OCI-LY7 (cell line): ENCODE results near the gene ATP2A3. TPM values are rescaled to one million over a fixed set of nuclear protein-coding genes. Genes with fewer than 3 reads are reported as not detected.

ENCODE experiments used
- BruUV-seq: library from RNA; stranded (reverse); fragments of 400-500 nt; replicated peaks from 2 replicates; lab custom pipeline; 2021; lab: Mats Ljungman, UMichigan
- CTCF ChIA-PET: fragments of 300-600 bp; sonication (Branson Sonifier 250); formaldehyde crosslinking; loops from one replicate; lab custom pipeline; 2022; ENCODE audit warnings: antibody characterized with exemption; ENCODE audit not compliant: unreplicated experiment; lab: Charles Lee
- POLR2A ChIA-PET: fragments of 300-600 bp; sonication (Branson Sonifier 250); formaldehyde crosslinking; loops from one replicate; lab custom pipeline; 2022; ENCODE audit warnings: antibody characterized with exemption; lab: Charles Lee
- DNase-seq: peaks from one replicate; pipeline ENCODE4 v3.0.0-alpha.2; 2015; ENCODE audit warnings: low spot score
- H2AFZ ChIP-seq: fragments of 200-600 bp; sonication (generic), shearing (Covaris generic); 2 replicates; pipeline ENCODE4 v1.6.1; 2014; ENCODE audit warnings: mild to moderate bottlenecking, antibody characterized with exemption, low read length, moderate library complexity
- H3K27ac ChIP-seq: fragments of 200-600 bp; sonication (generic); 2 replicates; pipeline ENCODE4 v1.5.1; 2014; ENCODE audit warnings: mixed run types, low read depth, mild to moderate bottlenecking, moderate library complexity, low read length, inconsistent platforms; ENCODE audit not compliant: poor library complexity, severe bottlenecking
- H3K36me3 ChIP-seq: fragments of 200-600 bp; sonication (generic); 2 replicates; pipeline ENCODE4 v1.6.1; 2014; ENCODE audit warnings: mild to moderate bottlenecking, antibody characterized with exemption, low read length, moderate library complexity, mixed read lengths; ENCODE audit not compliant: insufficient read depth
- H3K4me1 ChIP-seq: fragments of 200-600 bp; sonication (generic); 2 replicates; pipeline ENCODE4 v1.5.1; 2014; ENCODE audit warnings: mild to moderate bottlenecking, low read length; ENCODE audit not compliant: insufficient read depth, poor library complexity, severe bottlenecking
- H3K4me2 ChIP-seq: fragments of 200-600 bp; sonication (generic); 2 replicates; pipeline ENCODE4 v1.6.1; 2014; ENCODE audit warnings: mild to moderate bottlenecking, low read length
- H3K4me3 ChIP-seq: fragments of 200-600 bp; sonication (generic); 2 replicates; pipeline ENCODE4 v1.5.1; 2014; ENCODE audit warnings: mild to moderate bottlenecking, low read depth, low read length; ENCODE audit not compliant: poor library complexity, severe bottlenecking
- H3K79me2 ChIP-seq: fragments of 200-600 bp; sonication (generic); 2 replicates; pipeline ENCODE4 v1.6.1; 2016; ENCODE audit warnings: low read depth, mild to moderate bottlenecking, low read length, moderate library complexity, mixed read lengths; ENCODE audit not compliant: insufficient read depth
- H3K9me2 ChIP-seq: fragments of 200-600 bp; sonication (generic); 2 replicates; pipeline ENCODE4 v1.6.1; 2016; ENCODE audit warnings: mild to moderate bottlenecking, low read length, mixed read lengths; ENCODE audit not compliant: insufficient read depth
- H3K9me3 ChIP-seq: fragments of 200-600 bp; sonication (generic); 2 replicates; pipeline ENCODE4 v1.6.1; 2014; ENCODE audit warnings: mild to moderate bottlenecking, mixed run types, low read length, mixed read lengths
- H4K20me1 ChIP-seq: fragments of 200-600 bp; sonication (generic); 2 replicates; pipeline ENCODE4 v1.6.1; 2014; ENCODE audit warnings: mild to moderate bottlenecking, antibody characterized with exemption, low read length, moderate library complexity, mixed read lengths; ENCODE audit not compliant: insufficient read depth
- CTCF ChIP-seq: fragments of 200-600 bp; sonication (generic); conservative IDR thresholded peaks from 2 replicates; pipeline ENCODE4 v1.5.1; 2014; ENCODE audit warnings: mild to moderate bottlenecking, antibody characterized with exemption, low read length, moderate library complexity, mixed read lengths
- EZH2phosphoT487 ChIP-seq: fragments of 200-600 bp; sonication (generic); IDR thresholded peaks from 2 replicates; pipeline ENCODE4 v1.6.1; 2018; ENCODE audit warnings: low read depth, borderline replicate concordance, mild to moderate bottlenecking, mixed run types, antibody characterized with exemption, low read length, moderate library complexity, mixed read lengths
- intact Hi-C: fragments of 100-400 bp; cut with micrococcal nuclease; formaldehyde crosslinking; loops from one replicate; pipeline ENCODE4 v1.10.0; 2022; ENCODE audit not compliant: unreplicated experiment
- total RNA-seq, 2 experiments: library from RNA; depleted of rRNA in 1 of 2; stranded (reverse); fragments of >200 nt in 1 of 2; shearing (Covaris generic) in 1 of 2; gene quantifications; 2 replicates each; pipeline ENCODE4 v1.2.3, GENCODE V29; 2014 to 2022

The ATP2A3 gene
- total RNA-seq, 2 experiments from 2014 or later: 108 to 353 TPM

GRCh38 chr17:3986270-3986938 is 22.2 kb upstream of the ATP2A3 start:
- peak overlapping the region; percentile 22 for H3K4me3 ChIP-seq
- H3K4me2 ChIP-seq: peak overlapping the region; percentile 62
- H3K27ac ChIP-seq: no peak overlapping the region
- DNase-seq: peak; percentile 78
- H3K4me1 ChIP-seq: peaks cover 25% of the 10 kb centered on the region
- no peaks in the 10 kb centered on the region for H4K20me1 ChIP-seq
- ChIA-PET CTCF (no interaction called here), POLR2A (interaction anchor here (0.8 to 1.8 kb wide), 2 partner anchors 21 to 25 kb away, joined by 3 to 4 read pairs; no protein-coding TSS in a partner anchor)
- intact Hi-C loops: no loop called here
- H2AFZ ChIP-seq: peak overlapping the region; percentile 59
- no TSS peak for BruUV-seq
- H3K9me3 ChIP-seq: no peaks in the 10 kb centered on the region
- no peaks in the 10 kb centered on the region for H3K36me3 ChIP-seq
- TF ChIP-seq EZH2phosphoT487 (no peak), CTCF (no peak)
- no peaks in the 10 kb centered on the region for H3K9me2 ChIP-seq
- H3K79me2 ChIP-seq: no peaks in the 10 kb centered on the region

- peaks cover 25% of the 10 kb centered on the region for H3K4me1 ChIP-seq
- no peak for DNase-seq
- no TSS peak for BruUV-seq
- no peak for TF ChIP-seq EZH2phosphoT487
- no peak overlapping the region for H3K4me3 ChIP-seq
- H3K79me2 ChIP-seq: no peaks in the 10 kb centered on the region
- no peaks in the 10 kb centered on the region for H4K20me1 ChIP-seq
- CTCF ChIA-PET: no interaction called here
- peak overlapping the region; percentile 62; the same call in 1 of the 2 replicates for H3K4me2 ChIP-seq
- no peak overlapping the region for H3K27ac ChIP-seq
- intact Hi-C loops: no loop called here
- H3K9me3 ChIP-seq: no peaks in the 10 kb centered on the region
- H3K9me2 ChIP-seq: no peaks in the 10 kb centered on the region
- peak overlapping the region; percentile 59; the same call in 1 of the 2 replicates for H2AFZ ChIP-seq
- POLR2A ChIA-PET: interaction anchor here (0.6 to 1.8 kb wide), 3 partner anchors 21 to 60 kb away, joined by 3 to 4 read pairs (median 3); no protein-coding TSS in a partner anchor
- H3K36me3 ChIP-seq: no peaks in the 10 kb centered on the region
Observed at GRCh38 chr17:3985846-3986245, 21.6 kb upstream of the ATP2A3 start.

GRCh38 chr17:3983606-3984484 is 19.6 kb upstream of the ATP2A3 start:
- Histone ChIP-seq H3K9me2 (no peaks in the 10 kb centered on the region), H3K4me3 (no peak overlapping the region), H3K4me2 (no peak overlapping the region), H3K9me3 (no peaks in the 10 kb centered on the region), H3K4me1 (peaks cover 30% of the 10 kb centered on the region), H3K27ac (no peak overlapping the region), H2AFZ (no peak overlapping the region), H3K36me3 (no peaks in the 10 kb centered on the region), H3K79me2 (no peaks in the 10 kb centered on the region), H4K20me1 (no peaks in the 10 kb centered on the region)
- DNase-seq: no peak
- no TSS peak for BruUV-seq
- TF ChIP-seq EZH2phosphoT487 (no peak), CTCF (no peak)
- ChIA-PET POLR2A (interaction anchor here (0.6 kb wide), 1 partner anchor 143 kb away, joined by 3 read pairs; no protein-coding TSS in a partner anchor), CTCF (no interaction called here)
- intact Hi-C loops: no loop called here
